ENCODE data around the gene KIR2DL1.
"Not testable (repeated sequence)": the region's sequence is repeated elsewhere in the genome, so short reads cannot be mapped to it uniquely, and the experiment has no call there.

Gene KIR2DL1

DNA sequence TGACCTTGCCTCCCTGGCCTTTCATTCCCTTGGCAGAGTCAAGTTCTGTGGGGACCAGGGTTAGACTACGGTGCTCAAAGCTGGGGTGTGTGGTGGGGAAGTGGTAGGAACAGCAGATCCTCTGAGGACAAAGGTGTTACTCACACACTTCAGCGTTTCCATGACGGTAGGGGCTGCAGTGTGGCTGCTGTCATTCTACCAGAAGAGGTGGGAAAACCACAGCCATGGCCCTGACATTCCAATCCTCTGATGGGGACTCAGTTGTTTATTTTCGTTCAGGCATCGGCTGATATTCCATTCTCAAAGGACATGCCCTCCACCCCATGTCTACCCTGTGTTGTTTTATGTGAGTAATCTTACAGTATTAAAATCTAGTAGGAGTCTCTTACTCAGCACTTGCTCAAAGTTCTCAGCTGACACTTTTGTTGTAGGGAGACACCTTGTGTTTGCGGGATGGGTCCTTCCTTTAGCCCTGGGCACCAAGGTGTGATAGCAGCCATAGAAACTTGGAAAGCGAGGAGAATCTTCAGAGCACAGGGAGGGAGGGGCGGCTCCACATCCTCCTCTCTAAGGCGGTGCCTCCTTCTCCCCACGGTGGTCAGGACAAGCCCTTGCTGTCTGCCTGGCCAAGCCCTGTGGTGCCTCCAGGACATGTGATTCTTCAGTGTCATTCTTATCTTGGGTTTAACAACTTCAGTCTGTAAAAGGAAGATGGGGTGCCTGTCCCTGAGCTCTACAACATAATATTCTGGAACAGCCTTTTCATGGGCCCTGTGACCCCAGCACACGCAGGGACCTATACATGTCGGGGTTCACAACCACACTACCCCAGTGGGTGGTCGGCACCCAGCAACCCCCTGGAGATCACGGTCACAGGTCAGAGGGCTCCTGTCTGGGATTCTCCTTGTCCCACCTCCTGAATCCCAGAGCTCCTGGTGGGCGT lies 1.7 kb downstream of the KIR2DL1 start:
- DNase-seq (ENCODE audit: low spot score) = not testable (repeated sequence)

DNA sequence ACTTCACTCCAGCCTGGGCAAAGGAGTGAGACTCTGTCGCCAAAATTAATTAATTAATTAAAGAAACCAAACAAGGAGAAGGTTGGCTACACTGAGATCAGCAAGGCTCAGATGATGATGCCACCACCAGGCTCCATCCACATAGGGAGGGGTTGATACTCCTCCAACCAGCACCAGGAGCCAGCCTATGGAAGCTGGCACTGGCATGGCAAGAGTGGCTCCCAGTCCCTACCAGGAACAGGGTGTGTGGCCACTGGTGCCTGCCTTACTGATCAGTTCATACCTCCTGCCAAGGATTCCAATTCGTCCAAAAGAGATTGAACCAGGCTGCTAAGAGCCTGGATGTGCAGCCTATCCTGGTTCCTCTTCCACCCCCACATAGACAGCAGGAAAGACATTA lies 3.1 kb downstream of the KIR2DL1 start:
- not testable (repeated sequence) for DNase-seq (ENCODE audit: low spot score)

DNA sequence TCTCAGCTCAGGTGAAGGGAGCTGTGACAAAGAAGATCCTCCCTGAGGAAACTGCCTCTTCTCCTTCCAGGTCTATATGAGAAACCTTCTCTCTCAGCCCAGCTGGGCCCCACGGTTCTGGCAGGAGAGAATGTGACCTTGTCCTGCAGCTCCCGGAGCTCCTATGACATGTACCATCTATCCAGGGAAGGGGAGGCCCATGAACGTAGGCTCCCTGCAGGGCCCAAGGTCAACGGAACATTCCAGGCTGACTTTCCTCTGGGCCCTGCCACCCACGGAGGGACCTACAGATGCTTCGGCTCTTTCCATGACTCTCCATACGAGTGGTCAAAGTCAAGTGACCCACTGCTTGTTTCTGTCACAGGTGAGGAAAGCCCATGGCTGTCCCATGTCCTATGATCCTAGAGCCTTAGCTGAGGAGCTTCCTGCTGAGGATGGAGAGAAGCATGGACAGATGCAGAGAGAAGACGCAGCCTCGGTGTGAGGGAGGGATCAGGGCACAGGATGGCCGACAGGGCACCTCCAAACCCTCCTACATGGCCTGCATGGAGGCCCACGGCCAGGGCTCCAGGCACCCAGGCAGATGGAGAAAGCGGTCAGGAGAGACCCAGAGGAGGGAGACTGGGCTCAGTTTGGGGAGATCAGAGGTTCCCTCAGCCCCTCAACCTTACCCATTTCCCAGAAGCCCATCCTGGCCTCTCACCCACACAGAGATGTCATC lies 5.7 kb downstream of the KIR2DL1 start:
- not testable (repeated sequence) for DNase-seq (ENCODE audit: low spot score)

DNA sequence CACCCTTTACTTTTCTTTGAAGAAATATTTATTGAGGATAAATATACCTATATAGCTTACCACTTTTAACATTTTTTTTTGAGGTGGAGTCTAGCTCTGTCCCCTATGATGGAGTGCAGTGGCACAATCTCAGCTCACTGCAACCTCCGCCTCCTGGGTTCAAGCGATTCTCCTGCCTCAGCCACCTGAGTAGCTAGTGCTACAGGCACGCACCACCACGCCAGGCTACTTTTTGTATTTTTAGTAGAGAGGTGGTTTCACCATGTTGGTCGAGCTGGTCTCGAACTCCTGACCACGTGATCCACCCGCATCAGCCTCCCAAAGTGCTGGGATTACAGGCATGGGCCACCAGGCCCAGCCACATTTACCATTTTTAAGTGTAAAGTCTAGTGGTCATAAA lies 6.2 kb downstream of the KIR2DL1 start:
- not testable (repeated sequence) for DNase-seq (ENCODE audit: low spot score)

DNA sequence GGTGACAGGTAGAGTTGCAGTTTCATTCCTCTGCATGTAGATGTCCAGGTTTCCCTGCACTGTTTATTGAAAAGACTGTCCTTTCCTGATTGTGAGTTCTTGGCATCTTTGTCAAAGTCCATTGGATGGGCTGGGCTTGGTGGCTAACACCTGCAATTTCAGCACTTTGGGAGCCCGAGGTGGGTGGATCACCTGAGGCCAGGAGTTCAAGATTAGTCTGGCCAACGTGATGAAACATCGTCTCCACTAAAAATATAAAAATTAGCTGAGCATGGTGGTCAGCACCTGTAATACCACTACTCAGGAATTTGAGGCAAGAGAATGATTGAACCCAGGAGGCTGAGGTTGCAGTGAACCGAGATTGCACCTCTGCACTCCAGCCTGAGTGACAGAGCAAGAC lies 8.3 kb downstream of the KIR2DL1 start:
- not testable (repeated sequence) for DNase-seq (ENCODE audit: low spot score)

DNA sequence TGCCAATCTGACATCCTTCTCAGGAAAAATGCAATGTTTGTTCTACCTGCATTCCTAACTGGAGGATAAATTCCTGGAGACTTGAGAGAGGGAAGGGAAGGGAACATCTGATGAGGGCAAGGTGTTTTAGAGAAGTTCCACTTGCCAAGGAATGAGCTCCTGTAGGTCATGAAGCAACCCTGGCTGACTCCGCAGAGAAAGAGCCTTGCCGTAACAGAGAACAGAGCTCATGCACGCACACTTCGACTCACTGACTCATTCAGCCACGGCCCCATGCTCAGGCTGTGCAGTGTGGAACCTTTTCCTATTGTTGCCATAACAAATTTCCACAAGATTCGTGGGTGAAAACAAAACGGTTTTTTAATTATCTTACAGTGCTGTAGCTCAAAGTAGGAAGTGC lies 9.3 kb downstream of the KIR2DL1 start:
- DNase-seq (ENCODE audit: low spot score) = not testable (repeated sequence)

DNA sequence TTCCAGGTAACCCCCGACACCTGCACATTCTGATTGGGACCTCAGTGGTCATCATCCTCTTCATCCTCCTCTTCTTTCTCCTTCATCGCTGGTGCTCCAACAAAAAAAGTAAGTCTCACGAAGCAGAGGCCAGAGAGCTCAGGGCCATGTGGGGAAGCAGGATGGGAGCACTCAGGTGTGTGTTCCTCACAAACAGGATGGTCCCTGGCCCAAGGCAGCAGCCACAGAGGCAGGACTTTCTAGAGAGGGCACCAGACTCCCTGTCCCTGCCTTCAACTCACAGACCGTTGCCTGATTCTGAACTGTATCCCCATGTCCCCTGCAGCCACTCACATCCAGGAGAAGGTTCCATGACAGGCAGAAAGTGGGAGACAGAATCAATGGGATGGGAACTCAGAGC lies 13.3 kb downstream of the KIR2DL1 start:
- not testable (repeated sequence) for DNase-seq (ENCODE audit: low spot score)

DNA sequence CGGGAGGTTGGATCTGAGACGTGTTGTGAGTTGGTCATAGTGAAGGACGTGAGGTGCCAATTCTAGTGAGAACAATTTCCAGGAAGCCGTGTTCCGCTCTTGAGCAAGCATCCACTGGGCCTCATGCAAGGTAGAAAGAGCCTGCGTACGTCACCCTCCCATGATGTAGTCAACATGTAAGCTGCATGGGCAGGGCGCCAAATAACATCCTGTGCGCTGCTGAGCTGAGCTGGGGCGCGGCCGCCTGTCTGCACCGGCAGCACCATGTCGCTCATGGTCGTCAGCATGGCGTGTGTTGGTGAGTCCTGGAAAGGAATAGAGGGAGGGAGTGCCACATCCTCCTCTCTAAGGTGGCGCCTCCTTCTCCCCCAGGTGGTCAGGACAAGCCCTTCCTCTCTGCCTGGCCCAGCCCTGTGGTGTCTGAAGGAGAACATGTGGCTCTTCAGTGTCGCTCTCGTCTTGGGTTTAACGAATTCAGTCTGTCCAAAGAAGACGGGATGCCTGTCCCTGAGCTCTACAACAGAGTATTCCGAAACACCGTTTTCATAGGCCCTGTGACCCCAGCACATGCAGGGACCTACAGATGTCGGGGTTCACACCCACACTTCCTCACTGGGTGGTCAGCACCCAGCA lies 16.6 kb downstream of the KIR2DL1 start:
- DNase-seq (ENCODE audit: low spot score) = not testable (repeated sequence)

DNA sequence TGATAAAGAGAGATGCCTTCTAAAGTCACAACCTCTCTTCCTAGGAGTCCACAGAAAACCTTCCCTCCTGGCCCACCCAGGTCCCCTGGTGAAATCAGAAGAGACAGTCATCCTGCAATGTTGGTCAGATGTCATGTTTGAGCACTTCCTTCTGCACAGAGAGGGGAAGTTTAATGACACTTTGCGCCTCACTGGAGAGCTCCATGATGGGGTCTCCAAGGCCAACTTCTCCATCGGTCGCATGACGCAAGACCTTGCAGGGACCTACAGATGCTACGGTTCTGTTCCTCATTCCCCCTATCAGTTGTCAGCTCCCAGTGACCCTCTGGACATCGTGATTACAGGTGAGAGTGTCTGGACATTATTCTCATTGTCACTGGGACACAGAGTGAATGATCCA lies 18.6 kb downstream of the KIR2DL1 start:
- DNase-seq (ENCODE audit: low spot score) = not testable (repeated sequence)

DNA sequence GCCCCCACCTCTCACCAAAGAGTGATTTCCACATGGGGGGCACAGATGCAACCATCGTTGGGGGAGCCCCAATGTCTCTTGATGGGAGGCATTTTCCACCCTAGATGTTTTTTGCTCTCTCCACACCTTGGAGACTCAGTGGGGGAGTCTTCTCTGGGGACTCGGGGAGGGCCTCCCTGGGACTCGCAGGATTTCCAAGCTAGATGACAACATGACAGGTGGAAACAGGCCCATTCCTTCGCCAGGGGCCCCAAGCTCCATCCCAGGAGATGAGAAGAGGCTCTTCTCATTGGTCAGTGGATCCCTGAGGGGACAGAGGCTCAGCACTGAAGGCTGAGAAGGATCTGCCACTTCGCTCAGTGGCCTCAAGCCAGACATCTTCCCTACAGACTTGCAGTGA lies 21.1 kb downstream of the KIR2DL1 start:
- no peak for DNase-seq (ENCODE audit: low spot score)

DNA sequence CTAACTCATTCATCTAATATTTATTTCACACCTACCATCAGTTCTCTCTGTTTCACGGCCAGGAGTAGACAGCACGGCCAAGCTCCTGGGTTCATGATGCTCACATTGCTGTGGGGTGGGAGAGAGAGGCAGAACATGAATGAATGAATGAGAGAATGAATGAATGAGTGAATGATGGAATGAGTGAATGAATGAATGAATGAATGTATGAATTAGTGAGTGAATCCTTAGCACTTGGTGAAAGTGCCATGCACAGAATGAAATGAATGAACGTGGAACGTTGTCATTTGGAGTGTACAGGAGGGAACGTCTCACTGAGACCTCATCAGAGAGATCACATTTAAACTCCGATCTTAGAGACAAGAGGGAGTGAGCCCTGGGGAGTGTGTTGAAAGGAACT lies 21.9 kb downstream of the KIR2DL1 start:
- no peak for DNase-seq (ENCODE audit: low spot score)

DNA sequence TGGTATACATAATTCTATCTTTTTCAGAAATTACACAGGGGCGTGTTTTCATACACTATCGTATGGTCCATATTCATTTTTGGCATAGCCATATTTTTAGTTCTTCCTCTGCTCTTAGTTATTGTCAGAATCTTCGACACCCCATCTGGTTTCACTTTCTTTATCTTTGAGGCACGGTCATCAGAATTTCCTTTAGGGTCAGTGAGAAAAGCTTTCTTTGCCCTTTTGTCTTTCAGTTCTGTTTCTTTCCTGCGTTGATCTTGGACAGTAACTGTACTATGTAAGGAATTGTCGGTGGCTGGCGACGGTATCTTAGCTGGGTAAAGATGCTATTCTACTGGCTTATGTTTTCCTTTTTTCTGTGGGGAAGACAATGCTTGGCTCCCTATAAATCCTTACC lies 23.2 kb downstream of the KIR2DL1 start:
- no peak for DNase-seq (ENCODE audit: low spot score)

DNA sequence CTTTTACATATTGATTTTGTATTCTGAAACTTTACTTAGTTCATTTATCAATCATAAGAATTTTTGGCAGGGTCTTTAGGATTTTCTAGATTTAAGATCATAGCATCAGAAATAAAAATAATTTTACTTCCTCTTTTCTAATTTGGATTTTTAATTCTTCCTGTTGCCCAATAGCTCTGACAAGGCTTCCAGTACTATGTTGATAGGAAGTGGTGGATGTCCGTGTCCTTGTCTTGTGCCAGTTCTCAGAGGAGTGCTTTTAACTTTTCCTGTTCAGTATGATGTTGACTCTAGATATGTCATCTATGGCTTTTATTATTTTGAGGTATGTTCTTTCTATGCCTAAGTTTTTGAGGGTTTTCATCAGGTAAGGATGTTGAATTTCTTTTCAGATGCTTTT lies 26.2 kb downstream of the KIR2DL1 start:
- DNase-seq (ENCODE audit: low spot score) = no peak

DNA sequence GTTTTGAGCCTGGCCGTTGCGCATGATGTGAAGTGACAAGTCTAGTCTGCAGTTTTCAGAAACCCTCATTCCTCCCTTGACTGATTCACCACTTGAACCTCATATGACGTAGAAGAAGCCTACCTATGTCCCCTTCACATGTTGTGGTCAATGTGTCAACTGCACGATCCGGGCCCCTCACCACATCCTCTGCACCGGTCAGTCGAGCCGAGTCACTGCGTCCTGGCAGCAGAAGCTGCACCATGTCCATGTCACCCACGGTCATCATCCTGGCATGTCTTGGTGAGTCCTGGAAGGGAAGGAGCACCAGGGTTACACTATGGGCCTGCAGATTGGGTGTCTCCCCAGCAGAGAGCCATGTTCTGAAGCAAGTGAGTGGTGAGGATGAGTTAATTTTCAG lies 33.8 kb downstream of the KIR2DL1 start, which contains the start of gene KIR2DL4:
TSS of gene KIR2DL4 (plus strand) at position 201 of the 400 bp plus-strand sequence. CDS start at position 243, 42 bp downstream.
- DNase-seq (ENCODE audit: low spot score) = no peak

DNA sequence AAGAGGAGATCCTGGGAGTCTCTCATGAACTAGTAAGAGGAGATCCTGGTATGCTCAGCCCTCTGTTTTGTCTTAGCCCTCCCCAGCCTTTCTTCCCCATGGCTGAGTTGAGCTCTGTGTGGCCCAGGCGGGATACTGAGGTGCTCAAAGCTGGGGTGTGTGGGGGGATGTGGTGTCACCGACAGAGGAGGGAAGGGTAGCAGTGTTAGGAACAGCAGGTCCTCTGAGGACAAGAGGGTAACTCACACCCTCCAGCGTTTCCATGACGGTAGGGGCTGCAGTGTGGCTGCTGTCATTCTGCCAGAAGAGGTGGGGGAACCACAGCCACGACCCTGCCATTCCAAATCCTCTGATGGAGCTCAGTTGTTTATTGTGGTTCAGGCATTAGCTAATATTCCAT lies 34.5 kb downstream of the KIR2DL1 start:
- DNase-seq (ENCODE audit: low spot score) = no peak

DNA sequence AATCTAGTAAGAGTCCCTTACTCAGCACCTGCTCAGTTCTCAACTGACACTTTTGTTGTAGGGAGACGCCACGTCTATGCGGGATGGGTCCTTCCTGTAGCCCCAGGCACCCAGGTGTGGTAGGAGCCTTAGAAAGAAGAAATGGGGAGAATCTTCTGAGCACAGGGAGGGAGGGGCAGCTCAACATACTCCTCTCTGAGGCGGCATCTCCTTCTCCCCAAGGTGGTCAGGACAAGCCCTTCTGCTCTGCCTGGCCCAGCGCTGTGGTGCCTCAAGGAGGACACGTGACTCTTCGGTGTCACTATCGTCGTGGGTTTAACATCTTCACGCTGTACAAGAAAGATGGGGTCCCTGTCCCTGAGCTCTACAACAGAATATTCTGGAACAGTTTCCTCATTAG lies 35.0 kb downstream of the KIR2DL1 start:
- no peak for DNase-seq (ENCODE audit: low spot score)

DNA sequence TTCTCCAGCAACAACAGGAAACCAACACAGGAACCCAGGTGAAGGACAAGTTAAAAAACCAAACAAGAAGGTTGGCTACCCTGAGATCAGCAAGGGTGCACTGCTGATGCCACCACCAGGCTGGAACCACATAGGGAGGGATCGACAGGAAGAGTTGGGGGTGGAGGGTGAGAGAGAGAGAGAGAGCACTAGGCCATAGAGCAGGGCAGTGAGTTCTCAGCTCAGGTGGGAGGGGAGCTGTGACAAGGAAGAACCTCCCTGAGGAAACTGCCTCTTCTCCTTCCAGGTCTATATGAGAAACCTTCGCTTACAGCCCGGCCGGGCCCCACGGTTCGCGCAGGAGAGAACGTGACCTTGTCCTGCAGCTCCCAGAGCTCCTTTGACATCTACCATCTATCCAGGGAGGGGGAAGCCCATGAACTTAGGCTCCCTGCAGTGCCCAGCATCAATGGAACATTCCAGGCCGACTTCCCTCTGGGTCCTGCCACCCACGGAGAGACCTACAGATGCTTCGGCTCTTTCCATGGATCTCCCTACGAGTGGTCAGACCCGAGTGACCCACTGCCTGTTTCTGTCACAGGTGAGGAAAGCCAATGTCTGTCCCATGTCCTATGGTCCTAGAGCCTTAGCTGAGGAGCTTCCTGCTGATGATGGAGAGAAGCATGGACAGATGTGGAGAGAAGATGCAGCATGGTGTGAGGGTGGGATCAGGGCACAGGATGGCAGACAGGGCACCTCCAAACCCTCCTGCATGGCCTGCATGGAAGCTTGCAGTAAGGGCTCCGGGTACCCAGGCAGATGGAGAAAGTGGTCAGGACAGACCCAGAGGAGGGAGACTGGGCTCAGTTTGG lies 36.3 kb downstream of the KIR2DL1 start:
- no peak for DNase-seq (ENCODE audit: low spot score)

DNA sequence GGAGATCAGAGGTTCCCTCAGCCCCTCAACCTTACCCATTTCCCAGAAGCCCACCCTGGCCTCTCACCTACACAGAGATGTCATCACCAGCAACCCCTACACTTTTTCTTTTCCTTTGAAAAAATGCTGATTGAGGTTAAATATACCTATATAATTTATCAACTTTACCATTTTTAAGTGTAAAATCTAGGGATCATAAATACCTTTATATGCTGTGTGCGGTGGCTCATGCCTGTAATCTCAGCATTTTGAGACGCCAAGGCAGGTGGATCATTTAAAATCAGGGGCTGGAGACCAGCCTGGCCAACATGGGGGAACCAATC lies 36.9 kb downstream of the KIR2DL1 start:
- no peak for DNase-seq (ENCODE audit: low spot score)

DNA sequence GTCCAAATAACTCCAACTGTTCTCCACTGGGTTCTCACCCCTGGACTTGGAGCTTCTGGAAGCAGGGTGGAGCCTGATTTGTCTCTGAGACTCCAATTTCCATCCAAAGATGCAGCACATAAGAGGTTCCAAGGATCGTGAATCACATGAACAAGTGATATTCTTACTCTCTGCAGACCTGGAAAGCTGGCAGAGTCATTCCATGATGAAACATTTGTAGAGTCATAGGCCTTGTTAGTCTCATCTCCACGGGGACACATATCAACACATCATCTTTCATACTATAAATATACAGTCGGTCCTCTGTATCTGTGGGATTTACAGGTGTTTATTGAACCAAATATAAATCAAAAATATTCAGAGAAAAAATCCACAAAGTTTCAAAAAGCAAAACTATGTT lies 45.0 kb downstream of the KIR2DL1 start:
- not testable (repeated sequence) for DNase-seq (ENCODE audit: low spot score)

DNA sequence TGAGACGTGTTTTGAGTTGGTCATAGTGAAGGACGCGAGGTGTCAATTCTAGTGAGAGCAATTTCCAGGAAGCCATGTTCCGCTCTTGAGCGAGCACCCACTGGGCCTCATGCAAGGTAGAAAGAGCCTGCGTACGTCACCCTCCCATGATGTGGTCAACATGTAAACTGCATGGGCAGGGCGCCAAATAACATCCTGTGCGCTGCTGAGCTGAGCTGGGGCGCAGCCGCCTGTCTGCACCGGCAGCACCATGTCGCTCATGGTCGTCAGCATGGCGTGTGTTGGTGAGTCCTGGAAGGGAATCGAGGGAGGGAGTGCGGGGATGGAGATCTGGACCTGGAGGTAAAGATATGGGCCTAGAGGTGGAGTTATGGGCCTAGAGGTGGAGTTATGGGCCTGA lies 46.7 kb downstream of the KIR2DL1 start, which contains the start of gene KIR3DL1:
TSS of gene KIR3DL1 (plus strand) at position 218 of the 400 bp plus-strand sequence.
- DNase-seq (ENCODE audit: low spot score) = not testable (repeated sequence)

DNA sequence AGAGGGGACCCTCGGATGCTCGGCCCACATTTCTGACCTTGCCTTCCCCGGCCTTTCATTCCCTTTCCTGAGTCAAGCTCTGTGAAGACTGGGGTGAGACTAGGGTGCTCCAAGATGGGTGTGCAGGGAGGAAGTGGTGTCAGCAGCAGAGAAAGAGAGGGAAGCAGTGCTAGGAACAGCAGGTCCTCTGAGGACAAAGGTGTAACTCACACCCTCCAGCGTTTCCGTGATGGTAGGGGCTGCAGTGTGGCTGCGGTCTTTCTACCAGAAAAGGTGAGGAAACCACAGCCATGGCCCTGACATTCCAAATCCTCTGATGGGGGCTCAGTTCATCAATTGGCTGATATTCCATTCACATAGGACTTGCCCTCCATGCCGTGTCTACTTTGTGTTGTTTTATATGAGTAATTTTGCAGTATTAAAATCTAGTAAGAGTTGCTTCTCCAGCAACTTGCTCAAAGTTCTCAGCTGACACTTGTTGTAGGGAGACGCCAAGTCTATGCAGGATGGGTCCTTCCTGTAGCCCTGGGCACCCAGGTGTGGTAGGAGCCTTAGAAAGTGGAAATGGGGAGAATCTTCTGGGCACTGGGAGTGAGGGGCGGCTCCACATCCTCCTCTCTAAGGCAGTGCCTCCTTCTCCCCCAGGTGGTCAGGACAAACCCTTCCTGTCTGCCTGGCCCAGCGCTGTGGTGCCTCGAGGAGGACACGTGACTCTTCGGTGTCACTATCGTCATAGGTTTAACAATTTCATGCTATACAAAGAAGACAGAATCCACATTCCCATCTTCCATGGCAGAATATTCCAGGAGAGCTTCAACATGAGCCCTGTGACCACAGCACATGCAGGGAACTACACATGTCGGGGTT lies 48.3 kb downstream of the KIR2DL1 start:
- DNase-seq (ENCODE audit: low spot score) = no peak
